ENCODE measurements around the gene ZBTB32. TPM values are rescaled to one million over a fixed set of nuclear protein-coding genes. Genes with fewer than 3 reads are reported as not detected.

The ZBTB32 gene
- total RNA-seq, 6 donors from 2014 or later, result 0.20 to 0.55 (median 0.30) TPM; not detected in 3

DNA sequence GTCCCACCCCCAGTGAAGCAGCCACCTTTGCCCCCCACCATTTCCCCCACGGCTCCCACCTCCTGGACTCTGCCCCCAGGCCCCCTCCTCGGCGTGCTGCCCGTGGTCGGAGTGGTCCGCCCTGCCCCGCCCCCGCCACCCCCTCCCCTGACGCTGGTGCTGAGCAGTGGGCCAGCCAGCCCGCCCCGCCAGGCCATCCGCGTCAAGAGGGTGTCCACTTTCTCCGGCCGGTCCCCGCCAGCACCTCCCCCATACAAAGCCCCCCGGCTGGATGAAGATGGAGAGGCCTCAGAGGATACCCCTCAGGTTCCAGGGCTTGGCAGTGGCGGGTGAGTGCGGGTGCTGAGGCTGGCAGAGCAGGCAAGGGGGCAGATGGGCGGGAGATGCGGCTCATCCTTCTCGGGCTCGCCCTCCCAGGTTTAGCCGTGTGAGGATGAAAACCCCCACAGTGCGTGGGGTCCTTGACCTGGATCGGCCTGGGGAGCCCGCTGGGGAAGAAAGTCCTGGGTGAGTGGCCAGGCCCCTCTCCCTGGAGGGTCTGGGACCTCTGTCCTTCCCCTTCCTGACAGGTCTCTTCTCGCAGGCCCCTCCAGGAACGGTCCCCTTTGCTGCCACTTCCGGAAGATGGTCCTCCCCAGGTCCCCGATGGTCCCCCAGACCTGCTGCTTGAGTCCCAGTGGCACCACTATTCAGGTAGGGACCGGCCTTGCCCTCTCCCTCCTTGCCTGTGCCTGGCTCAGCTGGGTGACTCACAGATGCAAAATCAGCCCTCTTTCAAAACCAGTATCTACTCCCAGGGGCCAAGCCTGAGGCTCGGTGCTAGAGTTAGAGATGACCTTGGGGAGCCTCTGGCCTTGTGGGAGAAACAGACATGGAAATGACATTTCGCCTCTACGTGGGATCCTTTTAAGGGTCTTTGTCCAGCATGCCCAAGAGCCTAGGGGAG is 29.1 kb downstream of the ZBTB32 start:
- Histone ChIP-seq H3K27ac (no peak overlapping the region), H3K4me3 (no peak overlapping the region), H3K27me3 (no peaks in the 10 kb centered on the region), H3K9me3 (no peaks in the 10 kb centered on the region), H3K36me3 (peaks cover 38 to 100% (median 90%) of the 10 kb centered on the region in 4 donors), H3K4me1 (no peaks in the 10 kb centered on the region)
- no peak for TF ChIP-seq EP300 (IDR thresholded peaks at IDR 0.05)
- TF ChIP-seq, protein P1, sequence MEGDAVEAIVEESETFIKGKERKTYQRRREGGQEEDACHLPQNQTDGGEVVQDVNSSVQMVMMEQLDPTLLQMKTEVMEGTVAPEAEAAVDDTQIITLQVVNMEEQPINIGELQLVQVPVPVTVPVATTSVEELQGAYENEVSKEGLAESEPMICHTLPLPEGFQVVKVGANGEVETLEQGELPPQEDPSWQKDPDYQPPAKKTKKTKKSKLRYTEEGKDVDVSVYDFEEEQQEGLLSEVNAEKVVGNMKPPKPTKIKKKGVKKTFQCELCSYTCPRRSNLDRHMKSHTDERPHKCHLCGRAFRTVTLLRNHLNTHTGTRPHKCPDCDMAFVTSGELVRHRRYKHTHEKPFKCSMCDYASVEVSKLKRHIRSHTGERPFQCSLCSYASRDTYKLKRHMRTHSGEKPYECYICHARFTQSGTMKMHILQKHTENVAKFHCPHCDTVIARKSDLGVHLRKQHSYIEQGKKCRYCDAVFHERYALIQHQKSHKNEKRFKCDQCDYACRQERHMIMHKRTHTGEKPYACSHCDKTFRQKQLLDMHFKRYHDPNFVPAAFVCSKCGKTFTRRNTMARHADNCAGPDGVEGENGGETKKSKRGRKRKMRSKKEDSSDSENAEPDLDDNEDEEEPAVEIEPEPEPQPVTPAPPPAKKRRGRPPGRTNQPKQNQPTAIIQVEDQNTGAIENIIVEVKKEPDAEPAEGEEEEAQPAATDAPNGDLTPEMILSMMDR (IDR thresholded peaks at IDR 0.05), result no peak
- TF ChIP-seq POLR2AphosphoS5 (IDR thresholded peaks at IDR 0.05), result no peak
- TF ChIP-seq POLR2A (IDR thresholded peaks at IDR 0.05), result no peak
- 96% methylated on average over 17 to 29 of the region's 35 CpGs for WGBS, 2 donors
- DNase-seq (no peak), ATAC-seq (ENCODE audit: low FRiP score in 2 of 2) (no peak)

- no peaks in the 10 kb centered on the region for H3K27me3 ChIP-seq
- peaks cover 0 to 5% (median 3%) of the 10 kb centered on the region in 4 donors for H3K4me1 ChIP-seq
- DNase-seq, result no peak
- 93 to 96% methylated on average over 8 of the region's 8 CpGs for WGBS, 2 donors
- ATAC-seq (ENCODE audit: low FRiP score in 2 of 2), result no peak
- H3K27ac ChIP-seq, result no peak overlapping the region
- H3K36me3 ChIP-seq, result peaks cover 31 to 99% (median 87%) of the 10 kb centered on the region in 4 donors
- H3K4me3 ChIP-seq, result no peak overlapping the region
- H3K9me3 ChIP-seq, result no peaks in the 10 kb centered on the region
- no peak for TF ChIP-seq POLR2AphosphoS5 (IDR thresholded peaks at IDR 0.05)
- TF ChIP-seq EP300 (IDR thresholded peaks at IDR 0.05), result no peak
- TF ChIP-seq, protein P1 (IDR thresholded peaks at IDR 0.05), result no peak
- TF ChIP-seq POLR2A (IDR thresholded peaks at IDR 0.05), result no peak
Measured at GRCh38 chr19:35734273-35734672, 29.9 kb downstream of the ZBTB32 start.

GRCh38 chr19:35734889-35735288 is 30.5 kb downstream of the ZBTB32 start:
- Histone ChIP-seq H3K4me3 (no peak overlapping the region), H3K4me1 (peaks cover 3 to 11% (median 9%) of the 10 kb centered on the region in 4 donors), H3K27ac (no peak overlapping the region), H3K9me3 (no peaks in the 10 kb centered on the region), H3K36me3 (peaks cover 26 to 93% (median 81%) of the 10 kb centered on the region in 4 donors), H3K27me3 (no peaks in the 10 kb centered on the region)
- no peak for TF ChIP-seq POLR2A (IDR thresholded peaks at IDR 0.05)
- TF ChIP-seq, protein P1 (IDR thresholded peaks at IDR 0.05), result no peak
- no peak for TF ChIP-seq EP300 (IDR thresholded peaks at IDR 0.05)
- TF ChIP-seq POLR2AphosphoS5 (IDR thresholded peaks at IDR 0.05), result no peak
- WGBS, 2 donors, result 91 to 94% methylated on average over 5 of the region's 5 CpGs
- DNase-seq, result no peak
- no peak for ATAC-seq (ENCODE audit: low FRiP score in 2 of 2)

DNA sequence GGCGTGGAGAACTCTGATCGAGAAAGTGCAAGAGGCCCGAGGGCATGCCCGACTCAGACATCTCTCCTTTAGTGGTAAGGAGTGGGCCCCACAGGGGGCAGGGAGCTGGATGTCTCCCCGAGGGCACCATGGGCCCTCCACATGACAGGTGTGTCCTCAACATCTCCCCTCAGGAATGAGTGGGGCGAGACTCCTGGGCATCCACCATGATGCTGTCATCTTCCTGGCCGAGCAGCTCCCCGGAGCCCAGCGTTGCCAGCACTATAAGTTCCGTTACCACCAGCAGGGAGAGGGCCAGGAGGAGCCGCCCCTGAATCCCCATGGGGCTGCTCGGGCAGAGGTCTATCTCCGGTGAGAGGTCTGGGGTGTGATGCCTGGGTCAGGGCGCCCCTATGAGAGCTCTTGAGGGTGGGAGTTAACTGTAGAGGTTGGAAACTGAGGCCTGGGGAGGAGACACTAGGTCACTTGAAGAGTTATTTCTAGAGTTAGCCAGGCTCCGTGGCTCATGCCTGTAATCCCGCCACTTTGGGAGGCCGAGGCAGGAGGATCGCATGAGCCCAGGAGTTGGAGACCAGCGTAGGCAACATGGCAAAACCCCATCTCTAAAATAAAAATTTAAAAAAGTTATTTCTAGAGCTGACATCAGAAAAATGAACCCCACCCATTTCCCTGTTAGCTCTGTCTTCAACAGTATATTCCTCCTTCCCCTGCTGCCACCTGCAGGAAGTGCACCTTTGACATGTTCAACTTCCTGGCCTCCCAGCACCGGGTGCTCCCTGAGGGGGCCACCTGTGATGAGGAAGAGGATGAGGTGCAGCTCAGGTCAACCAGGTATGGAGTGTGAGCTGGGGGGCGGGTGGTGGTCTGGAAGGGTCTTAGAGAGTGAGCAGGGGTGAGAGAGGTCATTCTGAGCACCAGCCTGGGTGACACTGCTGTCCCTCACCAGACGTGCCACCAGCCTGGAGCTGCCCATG is 32.8 kb downstream of the ZBTB32 start:
- DNase-seq (no peak), ATAC-seq (ENCODE audit: low FRiP score in 2 of 2) (no peak)
- Histone ChIP-seq H3K27ac (no peak overlapping the region), H3K36me3 (peaks cover 13 to 70% (median 58%) of the 10 kb centered on the region in 4 donors), H3K4me1 (peaks cover 12 to 28% (median 20%) of the 10 kb centered on the region in 4 donors), H3K27me3 (no peaks in the 10 kb centered on the region), H3K4me3 (no peak overlapping the region), H3K9me3 (no peaks in the 10 kb centered on the region)
- WGBS, 2 donors, result 86 to 91% methylated on average over 16 to 22 of the region's 22 CpGs
- TF ChIP-seq EP300 (IDR thresholded peaks at IDR 0.05) (no peak), POLR2AphosphoS5 (IDR thresholded peaks at IDR 0.05) (no peak), POLR2A (IDR thresholded peaks at IDR 0.05) (no peak)
- TF ChIP-seq, protein P1 (IDR thresholded peaks at IDR 0.05), result no peak

Data from upper lobe of left lung (tissue), 6 donors.